Natural killer cell (primary cell): Measurements from ENCODE around the gene STARD10. TPM values are rescaled to one million over a fixed set of nuclear protein-coding genes. Genes with fewer than 3 reads are reported as not detected.
"Not testable (repeated sequence)": the region's sequence is repeated elsewhere in the genome, so short reads cannot be mapped to it uniquely, and the experiment has no call there.

Experiments used
- ATAC-seq, 3 donors: fragments of 150-1000 bp in 2 of 3; fragments of 200-7000 bp in 1 of 3; cut with Tn5 transposase; 1 replicate in 1 of 3; 2 replicates in 2 of 3; pipeline ENCODE4 v1.10.0; 2021; ENCODE audit warnings: mild to moderate bottlenecking in 2 of 3, moderate library complexity in 2 of 3
- DNase-seq, 2 donors: peaks; one replicate each; pipeline versions ENCODE4 v3.0.0 to v3.0.0-alpha.2; 2013 to 2021; ENCODE audit warnings: mixed read lengths in 1 of 2
- H3K27ac ChIP-seq: one replicate; pipeline ENCODE4 v1.5.1; 2013; ENCODE audit warnings: mild to moderate bottlenecking, low read length
- H3K27me3 ChIP-seq: one replicate; pipeline ENCODE4 v1.6.1; 2013; ENCODE audit warnings: low read length; ENCODE audit not compliant: control insufficient read depth, insufficient read depth
- H3K36me3 ChIP-seq: one replicate; pipeline ENCODE4 v1.6.1; 2013; ENCODE audit warnings: low read length; ENCODE audit not compliant: control insufficient read depth, insufficient read depth
- H3K4me1 ChIP-seq: one replicate; pipeline ENCODE4 v1.6.1; 2013; ENCODE audit warnings: low read length; ENCODE audit not compliant: control insufficient read depth, insufficient read depth
- H3K4me3 ChIP-seq: one replicate; pipeline ENCODE4 v1.5.1; 2013; ENCODE audit warnings: low read length
- H3K9me3 ChIP-seq: one replicate; pipeline ENCODE4 v1.6.1; 2013; ENCODE audit warnings: low read length; ENCODE audit not compliant: control insufficient read depth, insufficient read depth
- H3K27ac Mint-ChIP-seq, 2 donors: one replicate each; pipeline ENCODE4 v1.8.0; 2022; ENCODE audit warnings: mild to moderate bottlenecking in 2 of 2, mixed read lengths in 2 of 2, moderate library complexity in 1 of 2
- H3K27me3 Mint-ChIP-seq, 2 donors: one replicate each; pipeline ENCODE4 v1.8.0; 2022; ENCODE audit warnings: low read depth in 2 of 2, mixed read lengths in 2 of 2
- H3K36me3 Mint-ChIP-seq: one replicate; pipeline ENCODE4 v1.8.0; 2022; ENCODE audit warnings: mixed read lengths
- H3K4me1 Mint-ChIP-seq, 2 donors: one replicate each; pipeline ENCODE4 v1.8.0; 2022; ENCODE audit warnings: mixed read lengths in 2 of 2
- H3K4me3 Mint-ChIP-seq: one replicate; pipeline ENCODE4 v1.8.0; 2022; ENCODE audit warnings: mild to moderate bottlenecking, moderate library complexity, mixed read lengths
- H3K9me3 Mint-ChIP-seq, 2 donors: one replicate each; pipeline ENCODE4 v1.8.0; 2022; ENCODE audit warnings: mixed read lengths in 2 of 2
- WGBS: methylation state at CpG from one replicate; pipeline ENCODE4 v1.1.7; 2013; ENCODE audit warnings: missing lambda C conversion rate; ENCODE audit not compliant: insufficient coverage; 5-methylcytosine and 5-hydroxymethylcytosine counted together
- intact Hi-C: fragments of 100-400 bp; cut with micrococcal nuclease; formaldehyde crosslinking; loops from one replicate; pipeline ENCODE4 v1.14.2; 2022
- total RNA-seq, 4 donors: library from RNA; stranded (reverse); fragments of 120-200 nt in 1 of 4; gene quantifications; one replicate each; pipeline versions ENCODE4 v1.2.3 to v1.2.4, GENCODE V29; 2013 to 2022
- TF ChIP-seq, protein P1 (sequence below): fragments of 200-600 bp; IDR thresholded peaks from one replicate; pipeline ENCODE4 v1.8.0; 2022; ENCODE audit warnings: antibody characterized with exemption

The STARD10 gene
- total RNA-seq, 3 donors from 2014 or later (not counting 1 experiment from before 2014, with no cell fraction given) = 10.9 to 17.3 (median 11.7) TPM

DNA sequence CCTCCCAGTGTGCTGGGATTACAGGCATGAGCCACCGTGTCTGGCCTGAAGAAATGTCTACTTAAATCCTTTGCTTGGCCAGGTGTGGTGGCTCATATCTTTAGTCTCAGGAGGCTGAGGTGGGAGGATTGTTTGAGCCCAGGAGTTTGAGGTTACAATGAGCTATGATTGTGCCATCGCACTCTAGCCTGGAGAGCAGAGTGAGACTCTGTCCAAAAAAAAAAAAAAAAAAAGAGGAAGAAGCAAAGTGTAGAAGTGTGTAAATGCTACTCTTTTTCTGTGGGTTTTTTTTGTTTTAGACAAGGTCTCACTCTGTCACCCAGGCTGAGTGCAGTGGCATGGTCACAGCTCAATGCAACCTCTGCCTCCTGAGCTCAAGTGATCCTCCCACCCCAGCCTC is 13.9 kb upstream of the STARD10 start:
- intact Hi-C loops = no loop called here
- Histone ChIP-seq H3K4me3 (no peak overlapping the region), H3K9me3 (no peaks in the 10 kb centered on the region), H3K27me3 (no peaks in the 10 kb centered on the region), H3K4me1 (peaks cover 23% of the 10 kb centered on the region), H3K36me3 (peaks cover 4% of the 10 kb centered on the region), H3K27ac (peak overlapping the region; percentile 34)
- Mint-ChIP-seq H3K36me3 (no peaks in the 10 kb centered on the region), H3K4me1 (peaks cover 21 to 33% of the 10 kb centered on the region in 2 donors), H3K9me3 (no peaks in the 10 kb centered on the region), H3K4me3 (no peak overlapping the region), H3K27me3 (no peaks in the 10 kb centered on the region), H3K27ac (peak overlapping the region; percentile 61 to 78)
- WGBS = 35% methylated on average over 2 of the region's 2 CpGs
- ATAC-seq = peak; percentile 40 to 74 (median 50)
- TF ChIP-seq, protein P1, sequence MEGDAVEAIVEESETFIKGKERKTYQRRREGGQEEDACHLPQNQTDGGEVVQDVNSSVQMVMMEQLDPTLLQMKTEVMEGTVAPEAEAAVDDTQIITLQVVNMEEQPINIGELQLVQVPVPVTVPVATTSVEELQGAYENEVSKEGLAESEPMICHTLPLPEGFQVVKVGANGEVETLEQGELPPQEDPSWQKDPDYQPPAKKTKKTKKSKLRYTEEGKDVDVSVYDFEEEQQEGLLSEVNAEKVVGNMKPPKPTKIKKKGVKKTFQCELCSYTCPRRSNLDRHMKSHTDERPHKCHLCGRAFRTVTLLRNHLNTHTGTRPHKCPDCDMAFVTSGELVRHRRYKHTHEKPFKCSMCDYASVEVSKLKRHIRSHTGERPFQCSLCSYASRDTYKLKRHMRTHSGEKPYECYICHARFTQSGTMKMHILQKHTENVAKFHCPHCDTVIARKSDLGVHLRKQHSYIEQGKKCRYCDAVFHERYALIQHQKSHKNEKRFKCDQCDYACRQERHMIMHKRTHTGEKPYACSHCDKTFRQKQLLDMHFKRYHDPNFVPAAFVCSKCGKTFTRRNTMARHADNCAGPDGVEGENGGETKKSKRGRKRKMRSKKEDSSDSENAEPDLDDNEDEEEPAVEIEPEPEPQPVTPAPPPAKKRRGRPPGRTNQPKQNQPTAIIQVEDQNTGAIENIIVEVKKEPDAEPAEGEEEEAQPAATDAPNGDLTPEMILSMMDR = no peak
- no peak for DNase-seq

- WGBS = 40% methylated on average over 4 of the region's 5 CpGs
- no peaks in the 10 kb centered on the region for H3K9me3 ChIP-seq
- ATAC-seq (peak; percentile 74 to 79 (median 75)), DNase-seq (no peak)
- peaks cover 4% of the 10 kb centered on the region for H3K36me3 ChIP-seq
- intact Hi-C loops = no loop called here
- H3K4me3 ChIP-seq = no peak overlapping the region
- no peaks in the 10 kb centered on the region for H3K27me3 ChIP-seq
- peak overlapping the region; percentile 61 to 78 for H3K27ac Mint-ChIP-seq
- H3K36me3 Mint-ChIP-seq = no peaks in the 10 kb centered on the region
- H3K27me3 Mint-ChIP-seq = no peaks in the 10 kb centered on the region
- H3K9me3 Mint-ChIP-seq = no peaks in the 10 kb centered on the region
- TF ChIP-seq, protein P1 = no peak
- H3K27ac ChIP-seq = peak overlapping the region; percentile 34
- H3K4me1 Mint-ChIP-seq = peaks cover 16 to 28% of the 10 kb centered on the region in 2 donors
- H3K4me1 ChIP-seq = peaks cover 18% of the 10 kb centered on the region
- no peak overlapping the region for H3K4me3 Mint-ChIP-seq
Observed at GRCh38 chr11:72807021-72807693, 13.3 kb upstream of the STARD10 start.

- DNase-seq, H3K4me3 ChIP-seq, H3K9me3 Mint-ChIP-seq, H3K27ac ChIP-seq, H3K36me3 Mint-ChIP-seq, H3K9me3 ChIP-seq, H3K4me3 Mint-ChIP-seq, H3K36me3 ChIP-seq, H3K27me3 ChIP-seq, ATAC-seq, H3K27me3 Mint-ChIP-seq, intact Hi-C loops: not testable (repeated sequence)
- H3K4me1 ChIP-seq = peaks cover 10% of the 10 kb centered on the region
- WGBS = 100% methylated on average over 1 of the region's 1 CpG
- peaks cover 16 to 28% of the 10 kb centered on the region in 2 donors for H3K4me1 Mint-ChIP-seq
- H3K27ac Mint-ChIP-seq = peak overlapping the region; percentile 61 to 78
Observed at GRCh38 chr11:72806378-72806777, 12.5 kb upstream of the STARD10 start.

- ATAC-seq = no peak
- no peak overlapping the region for H3K27ac Mint-ChIP-seq
- intact Hi-C loops = no loop called here
Observed at GRCh38 chr11:72805216-72805615, 11.4 kb upstream of the STARD10 start.

More at GRCh38 chr11:72805216-72805615, 11.4 kb upstream of the STARD10 start:
- WGBS = 40% methylated on average over 2 of the region's 6 CpGs
- no peaks in the 10 kb centered on the region for H3K36me3 Mint-ChIP-seq
- H3K27me3 Mint-ChIP-seq = no peaks in the 10 kb centered on the region
- H3K27ac ChIP-seq = no peak overlapping the region
- H3K4me1 Mint-ChIP-seq = peaks cover 10 to 22% of the 10 kb centered on the region in 2 donors
- H3K9me3 Mint-ChIP-seq = no peaks in the 10 kb centered on the region
- H3K36me3 ChIP-seq = peaks cover 4% of the 10 kb centered on the region
- TF ChIP-seq, protein P1 = no peak
- no peak overlapping the region for H3K4me3 ChIP-seq
- peaks cover 9% of the 10 kb centered on the region for H3K4me1 ChIP-seq
- no peak for DNase-seq
- no peaks in the 10 kb centered on the region for H3K27me3 ChIP-seq
- H3K9me3 ChIP-seq = no peaks in the 10 kb centered on the region
- no peak overlapping the region for H3K4me3 Mint-ChIP-seq
